Forelimb muscle (tissue), 1 donor: Measurements from ENCODE around the gene CANT1. TPM values are rescaled to one million over a fixed set of nuclear protein-coding genes. Genes with fewer than 3 reads are reported as not detected.
"Not testable (repeated sequence)": the region's sequence is repeated elsewhere in the genome, so short reads cannot be mapped to it uniquely, and the experiment has no call there.

Experiments used
- DNase-seq: peaks from one replicate; pipeline ENCODE4 v3.0.0-alpha.2; 2013; ENCODE audit warnings: low read depth
- polyA plus RNA-seq: library from polyadenylated mRNA; unstranded; fragments of 120-200 nt; gene quantifications from one replicate; pipeline ENCODE4 v1.2.1, GENCODE V29; 2013; ENCODE audit not compliant: insufficient read length

Gene CANT1
- polyA plus RNA-seq, 1 donor, result 25.6 TPM

DNA sequence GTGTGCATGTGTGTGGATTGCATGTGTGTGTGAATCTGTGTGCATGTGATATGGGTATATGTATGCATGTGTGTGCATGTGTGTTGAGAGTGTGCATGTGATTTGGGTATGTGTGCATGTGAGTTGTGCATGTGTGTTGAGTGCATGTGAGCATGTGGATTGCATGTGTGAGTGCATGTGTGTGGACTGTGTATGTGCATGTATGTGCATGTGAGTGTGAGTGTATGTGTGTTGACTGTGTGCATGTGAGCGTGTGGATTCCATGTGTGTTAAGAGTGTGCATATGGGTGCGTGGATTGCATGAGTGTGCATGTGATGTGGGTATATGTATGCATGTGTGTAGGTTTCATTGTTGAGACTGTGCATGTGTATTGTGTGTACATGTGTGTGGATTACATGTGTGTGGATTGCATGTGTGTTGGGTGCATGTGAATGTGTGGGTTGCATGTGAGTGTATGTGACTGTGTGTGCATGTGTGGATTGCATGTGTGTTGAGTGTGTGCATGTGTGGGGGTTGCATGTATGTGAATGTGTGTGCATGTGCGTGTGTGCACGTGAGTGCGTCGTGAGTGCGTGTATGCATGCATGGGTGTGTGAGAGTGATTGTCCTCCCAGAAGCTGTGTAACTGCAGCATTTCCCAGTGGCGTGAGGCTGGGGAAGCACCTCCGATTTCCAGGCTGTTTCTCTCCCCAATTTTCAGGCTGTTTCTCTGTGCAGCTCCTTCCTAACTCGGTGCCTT lies 33.8 kb upstream of the CANT1 start:
- no peak for DNase-seq

DNA sequence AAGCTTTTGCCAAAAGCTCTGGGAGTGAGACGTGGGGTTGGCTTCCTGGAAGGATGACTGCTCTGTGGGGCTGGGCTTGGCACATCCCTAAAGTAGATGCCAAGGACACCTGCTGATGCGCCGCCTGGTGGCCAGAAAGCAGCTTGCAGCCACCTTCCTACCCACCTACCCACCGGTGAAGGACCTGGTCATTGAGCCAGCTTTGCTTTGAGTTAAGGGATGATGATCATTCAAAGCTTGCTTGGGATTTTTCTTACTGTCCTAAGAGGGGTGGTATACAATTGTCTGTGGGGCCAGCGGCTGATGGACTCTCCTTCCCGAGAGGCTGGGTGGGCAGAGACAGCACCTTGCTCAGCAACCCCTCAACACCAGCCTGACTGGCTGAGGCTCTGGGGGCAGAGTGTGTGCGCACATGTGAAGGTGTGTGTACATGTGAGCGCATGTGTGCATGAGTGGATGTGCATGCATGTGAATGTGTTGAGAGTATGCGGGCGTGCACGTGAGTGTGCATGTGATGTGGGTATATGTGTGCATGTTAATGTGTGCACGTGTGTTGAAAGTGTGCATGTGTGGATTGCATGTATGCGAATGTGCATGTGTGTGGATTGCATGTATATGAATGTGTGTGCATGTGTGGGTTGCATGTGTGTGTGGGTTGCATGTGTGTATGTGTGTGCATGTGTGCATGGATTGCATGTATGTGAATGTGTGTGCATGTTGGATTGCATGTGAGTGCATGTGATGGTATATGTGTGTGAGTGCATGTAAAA lies 33.0 kb upstream of the CANT1 start:
- DNase-seq, result no peak

DNA sequence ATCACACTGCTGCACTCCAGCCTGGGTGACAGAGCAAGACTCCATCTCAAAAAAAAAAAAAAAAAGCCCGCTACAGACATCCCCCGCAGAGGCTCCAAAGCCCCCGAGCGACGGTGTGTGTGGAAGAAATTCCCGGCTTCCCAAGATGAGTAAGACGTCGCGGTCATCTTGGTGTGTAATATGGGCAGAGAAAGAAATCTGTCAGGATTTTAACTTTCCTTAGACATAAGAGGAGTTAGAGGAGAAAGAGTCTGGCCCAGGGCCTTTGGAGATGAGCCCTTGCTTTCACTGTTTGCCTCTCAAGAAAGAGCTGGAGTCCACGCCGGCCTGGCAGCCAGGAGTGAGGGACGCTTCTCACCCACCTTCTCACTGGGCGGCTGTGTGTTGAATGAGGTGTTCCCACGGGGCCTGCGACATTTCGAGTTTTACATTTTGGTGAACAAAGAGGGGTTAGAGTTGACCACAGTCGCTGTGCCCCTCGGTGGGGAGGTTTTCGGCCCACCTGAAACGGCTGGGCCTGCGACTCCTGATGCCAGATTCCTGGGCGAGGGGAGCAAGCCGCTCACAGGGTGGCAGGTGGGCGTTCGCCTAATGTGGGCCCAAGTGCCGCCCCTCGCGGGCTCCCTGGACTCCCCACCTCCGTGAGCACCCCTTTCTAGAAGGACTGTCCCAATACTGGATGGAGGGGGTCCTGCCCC lies 32.3 kb upstream of the CANT1 start:
- DNase-seq, result no peak

DNA sequence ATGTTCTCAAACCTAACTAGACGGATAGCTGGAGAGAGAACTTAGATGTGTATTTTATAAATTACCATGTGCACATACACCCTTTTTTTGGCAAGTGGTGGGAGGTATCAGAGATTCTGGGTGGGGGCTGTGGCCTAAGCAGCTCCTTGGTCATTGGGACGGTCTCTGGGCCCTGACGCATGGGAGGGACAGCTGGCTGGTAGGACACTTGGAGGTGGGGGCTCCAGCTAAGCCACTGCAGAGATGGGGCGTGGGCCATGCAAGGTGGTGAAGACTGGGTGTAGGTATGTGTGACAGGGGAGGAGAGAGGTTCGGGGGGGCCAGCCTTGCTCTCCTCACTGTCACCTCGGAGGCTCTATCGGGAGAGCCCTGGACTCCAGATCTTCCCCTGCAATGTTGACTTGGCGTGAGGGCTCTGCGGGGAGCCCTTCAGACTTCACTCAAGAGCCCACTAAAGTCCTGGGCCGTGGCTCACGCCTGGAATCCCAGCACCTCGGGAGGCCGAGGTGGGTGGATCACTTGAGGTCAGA lies 31.5 kb upstream of the CANT1 start:
- no peak for DNase-seq

DNA sequence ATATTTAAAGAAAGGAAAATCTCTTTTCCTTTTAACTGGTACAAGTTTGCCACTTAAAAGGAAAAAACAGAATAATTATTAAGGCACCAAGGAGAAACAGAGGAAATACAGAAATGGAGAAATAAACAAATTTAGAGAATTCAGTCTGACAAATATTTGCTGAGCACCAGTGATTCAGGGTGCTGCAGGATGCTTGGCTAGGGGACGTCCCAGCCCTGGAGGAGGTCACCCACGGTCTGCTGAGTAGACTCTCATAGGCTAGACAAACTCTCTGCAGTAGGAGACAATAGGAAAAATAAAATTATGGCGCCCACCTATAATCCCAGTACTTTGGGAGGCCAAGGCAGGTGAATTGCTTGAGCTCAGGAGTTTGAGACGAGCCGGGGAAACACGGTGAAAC lies 30.3 kb upstream of the CANT1 start:
- DNase-seq, result no peak

DNA sequence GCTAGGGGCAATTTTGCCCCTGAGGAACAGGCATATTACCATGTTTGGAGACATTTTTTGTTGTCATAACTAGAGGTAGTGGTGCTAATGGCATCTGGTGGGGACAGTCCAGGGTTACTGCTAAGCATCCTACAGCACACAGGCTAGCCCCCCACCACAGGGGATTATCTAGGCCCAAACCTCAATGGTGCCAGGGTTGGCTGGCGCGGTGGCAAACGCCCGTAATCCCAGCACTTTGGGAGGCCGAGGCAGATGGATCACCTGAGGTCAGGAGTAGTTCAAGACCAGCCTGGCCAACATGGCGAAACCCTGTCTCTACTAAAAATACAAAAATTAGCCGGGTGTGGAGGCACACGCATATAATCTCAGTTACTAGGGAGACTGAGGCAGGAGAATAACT lies 29.6 kb upstream of the CANT1 start:
- DNase-seq, result no peak

DNA sequence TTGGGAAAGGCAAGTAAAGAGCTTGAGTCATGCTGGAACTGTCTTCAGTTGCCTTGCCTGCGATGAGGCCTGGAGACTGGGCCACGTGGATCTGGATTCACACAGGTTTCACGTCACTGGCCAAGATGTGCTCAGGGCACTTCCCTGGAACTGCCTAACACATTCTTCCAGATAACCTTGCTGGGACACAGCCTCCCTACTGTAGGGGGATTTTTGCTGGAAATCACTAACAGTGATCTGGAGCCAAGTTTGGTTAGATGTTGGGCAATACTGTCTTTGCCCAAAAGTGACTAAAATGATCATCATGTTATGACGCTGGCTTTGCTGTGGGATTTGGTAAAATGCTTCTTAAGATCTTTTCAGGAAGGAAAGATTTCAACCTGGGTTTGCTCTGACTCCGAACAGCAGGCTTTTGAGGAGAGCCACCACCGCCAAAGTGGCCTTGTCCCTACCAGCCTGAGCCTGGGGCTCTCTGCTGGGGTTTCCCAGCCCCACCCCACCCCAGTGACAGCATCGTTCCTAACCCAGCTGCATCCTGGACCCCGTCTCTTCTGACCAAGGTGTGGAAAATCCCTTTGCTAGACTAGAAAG lies 29.1 kb upstream of the CANT1 start:
- no peak for DNase-seq

DNA sequence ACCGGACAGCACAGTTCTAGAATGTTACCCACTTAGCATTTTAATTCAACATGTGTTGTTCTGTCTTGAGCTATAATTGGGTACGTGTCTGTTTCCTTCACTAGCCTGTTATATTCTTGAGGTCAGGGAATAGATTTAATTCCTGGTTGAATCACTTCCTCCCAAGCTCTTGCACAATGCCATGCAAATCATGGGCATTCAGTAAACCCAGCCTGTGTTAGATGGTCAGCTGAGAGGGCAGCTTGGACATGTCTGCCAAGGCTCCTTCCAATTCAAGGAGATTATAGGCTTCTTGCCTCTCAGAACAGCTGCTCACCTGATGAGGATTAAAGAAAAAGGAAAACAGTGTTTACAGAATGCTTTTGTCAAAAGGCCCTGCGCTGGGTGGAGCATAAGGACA lies 27.0 kb upstream of the CANT1 start:
- no peak for DNase-seq

DNA sequence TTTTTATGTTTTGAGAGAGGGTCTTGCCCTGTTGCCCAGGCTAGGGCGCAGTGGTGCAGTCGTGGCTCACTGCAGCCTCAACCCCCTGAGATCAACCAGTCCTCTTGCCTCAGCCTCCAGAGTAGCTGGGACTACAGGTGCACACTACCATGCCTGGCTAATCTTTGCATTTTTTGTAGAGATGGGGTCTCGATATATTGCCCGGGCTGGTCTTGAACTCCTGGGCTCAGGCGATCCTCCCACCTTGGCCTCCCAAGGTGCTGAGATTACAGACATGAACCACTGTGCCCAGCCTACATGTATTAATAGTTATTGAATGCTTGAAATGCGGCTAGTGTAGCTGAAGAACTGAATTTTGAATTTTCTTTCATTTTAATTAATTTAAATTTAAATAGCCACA lies 26.6 kb upstream of the CANT1 start:
- DNase-seq, result no peak

DNA sequence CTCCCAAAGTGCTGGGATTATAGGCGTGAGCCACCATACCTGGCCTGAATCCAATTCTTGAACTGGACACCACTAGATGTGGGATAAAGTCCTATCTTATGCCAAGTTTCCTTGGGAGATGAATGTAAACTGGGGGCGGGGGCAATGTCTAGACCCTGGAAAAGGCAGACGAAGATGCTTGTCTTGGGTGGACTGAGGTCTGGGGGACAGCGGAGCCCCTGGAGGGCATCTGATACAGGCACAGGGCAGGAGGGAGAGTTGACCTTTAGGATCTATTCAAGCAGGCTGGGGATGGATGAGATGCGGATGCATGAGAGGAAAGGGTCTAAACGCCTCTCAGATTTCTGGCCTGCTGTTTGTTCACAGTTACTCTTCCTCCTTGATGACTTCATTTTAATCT lies 26.1 kb upstream of the CANT1 start:
- DNase-seq, result no peak

DNA sequence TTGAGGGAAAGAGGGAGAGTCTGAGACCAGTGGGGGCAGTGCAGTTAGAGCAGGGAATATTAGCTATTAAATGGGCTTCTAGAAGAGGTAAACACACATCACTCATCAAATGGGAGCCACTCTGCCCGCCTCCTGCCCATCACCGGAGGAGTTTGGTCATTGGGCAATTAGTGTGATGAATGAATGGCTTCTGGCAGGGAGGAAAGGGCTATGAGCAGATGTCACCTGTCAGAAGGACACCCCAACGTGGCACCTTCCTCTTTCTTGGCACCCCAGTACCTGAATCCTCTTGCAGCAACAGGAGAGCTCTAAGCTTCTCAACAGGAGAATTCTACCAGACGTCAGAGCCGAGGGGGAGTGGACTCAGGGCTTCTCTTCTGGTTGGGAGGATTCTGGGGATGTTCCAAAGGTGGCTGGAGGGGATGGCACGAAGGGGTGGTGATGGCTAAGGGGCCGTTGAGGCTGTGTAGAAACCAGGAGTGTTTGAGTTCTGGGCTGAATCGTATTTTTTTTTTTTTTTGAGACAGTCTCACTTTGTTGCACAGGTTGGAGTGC lies 25.4 kb upstream of the CANT1 start:
- DNase-seq, result no peak

DNA sequence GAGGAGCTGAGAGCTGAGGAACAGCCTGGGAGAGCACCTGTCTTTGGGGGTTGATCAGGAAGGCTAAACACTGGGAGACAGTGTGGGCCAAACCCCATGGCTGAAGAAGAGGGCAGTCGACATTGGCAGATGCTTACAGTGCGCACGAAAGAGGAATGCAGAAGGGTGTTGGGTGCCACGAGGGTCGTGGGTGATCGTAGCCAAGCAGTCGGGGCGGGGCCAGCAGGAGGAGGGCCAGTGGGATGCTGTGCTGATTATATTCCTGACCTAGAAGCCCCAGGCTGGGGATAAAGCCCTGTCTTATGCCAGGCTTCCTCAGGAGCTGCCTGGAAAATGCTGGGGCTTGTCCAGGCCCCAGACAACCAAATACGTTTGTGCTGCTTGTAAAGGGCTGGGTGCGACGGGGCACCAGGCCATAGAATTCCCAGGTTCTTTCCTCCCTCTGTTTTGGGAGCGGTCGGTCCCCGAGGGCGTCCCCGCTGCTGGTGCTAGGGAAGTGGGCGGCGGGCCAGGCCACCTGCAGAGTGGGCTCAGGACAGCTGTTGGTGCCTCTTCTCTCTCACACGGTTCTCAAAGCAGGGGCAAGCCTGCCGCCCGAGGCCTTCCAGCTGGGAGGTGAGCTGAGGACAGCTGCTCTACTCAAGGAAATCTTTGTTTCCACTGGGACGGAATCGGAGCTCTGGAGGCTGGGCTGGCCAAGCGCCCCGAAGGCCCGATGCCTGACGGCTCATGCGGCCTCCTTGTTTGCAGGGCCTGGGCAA lies 24.4 kb upstream of the CANT1 start:
- DNase-seq, result no peak

DNA sequence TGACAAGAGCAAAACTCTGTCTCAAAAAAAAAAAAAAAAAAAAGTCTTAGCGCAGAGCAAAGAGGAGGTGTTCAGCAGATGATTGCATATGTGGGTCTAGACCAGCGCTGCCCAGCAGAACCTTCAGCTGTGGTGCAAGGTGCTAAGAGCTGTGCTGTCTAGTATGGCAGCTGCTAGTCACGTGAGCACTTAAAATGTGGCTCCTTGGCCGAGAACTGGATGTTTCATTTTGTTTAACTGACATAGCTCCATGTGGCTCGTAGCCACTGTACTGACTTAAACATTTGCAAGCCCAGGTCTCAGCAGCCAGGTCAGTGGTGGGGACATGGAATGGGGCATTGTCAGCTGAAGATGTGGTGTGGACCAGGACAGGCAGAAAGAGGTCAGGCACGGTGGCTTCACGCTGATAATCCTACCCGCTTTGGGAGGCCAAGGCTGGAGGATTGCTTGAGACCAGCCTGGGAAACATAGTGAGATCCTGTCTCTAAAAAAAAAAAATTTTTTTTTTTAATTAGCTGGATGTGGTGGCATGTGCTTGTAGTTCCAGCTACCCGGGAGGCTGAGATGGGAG lies 23.6 kb upstream of the CANT1 start:
- no peak for DNase-seq

DNA sequence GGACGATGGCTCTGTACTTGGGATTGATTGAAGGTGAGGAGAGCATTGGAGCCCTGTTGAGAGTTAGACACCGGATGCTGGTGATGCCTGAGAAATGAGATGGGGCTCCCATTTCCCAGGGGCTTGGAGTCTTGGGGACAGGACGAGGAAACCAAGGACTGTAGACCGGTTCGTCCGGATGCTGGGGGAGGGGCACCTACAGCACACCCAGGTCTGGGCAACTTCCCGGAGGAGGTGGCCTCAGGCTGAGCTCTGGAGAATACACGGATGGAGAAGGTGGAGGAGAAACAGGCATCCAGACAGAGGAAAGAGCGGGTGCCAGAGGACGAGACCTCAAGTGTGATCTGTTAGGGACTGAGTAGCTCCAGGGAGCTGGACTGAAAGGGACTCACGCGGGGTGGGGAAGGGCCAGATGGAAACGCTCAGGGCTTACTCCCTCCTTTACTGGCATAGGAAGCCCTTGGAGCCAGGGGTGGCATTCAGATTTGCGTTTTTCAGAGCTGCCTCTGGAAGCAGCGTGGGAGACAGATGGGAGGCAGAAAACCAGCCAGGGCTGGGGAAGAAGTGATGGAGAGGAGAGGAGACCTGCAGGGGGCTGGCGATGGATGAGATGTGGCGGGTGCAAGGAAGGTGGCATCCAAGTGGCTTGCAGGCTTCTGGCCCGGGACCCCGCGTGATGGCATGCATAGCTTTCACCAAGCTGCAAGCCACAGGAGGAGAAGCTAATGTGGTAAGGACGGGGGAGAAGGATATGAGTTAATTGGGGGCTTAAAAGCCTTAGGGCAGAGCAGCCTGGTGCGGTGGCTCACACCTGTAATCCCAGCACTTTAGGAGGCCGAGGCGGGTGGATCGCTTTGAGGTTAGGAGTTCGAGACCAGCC lies 22.7 kb upstream of the CANT1 start:
- DNase-seq, result no peak

DNA sequence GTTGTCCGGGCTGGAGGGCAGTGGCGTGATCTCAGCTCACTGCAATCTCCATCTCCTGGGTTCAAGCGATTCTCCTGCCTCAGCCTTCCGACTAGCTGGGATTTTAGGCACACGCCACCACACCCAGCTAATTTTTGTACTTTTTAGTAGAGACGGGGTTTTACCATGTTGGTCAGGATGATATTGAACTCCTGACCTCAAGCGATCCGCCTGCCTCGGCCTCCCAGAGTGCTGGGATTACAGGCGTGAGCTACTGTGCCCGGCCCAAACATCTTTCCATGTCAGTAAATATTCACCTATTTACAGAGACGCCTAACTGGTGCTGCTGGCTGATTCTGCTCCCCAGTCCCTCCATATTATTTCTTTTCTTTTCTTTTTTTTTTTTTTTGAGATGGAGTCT lies 21.1 kb upstream of the CANT1 start:
- DNase-seq, result not testable (repeated sequence)

DNA sequence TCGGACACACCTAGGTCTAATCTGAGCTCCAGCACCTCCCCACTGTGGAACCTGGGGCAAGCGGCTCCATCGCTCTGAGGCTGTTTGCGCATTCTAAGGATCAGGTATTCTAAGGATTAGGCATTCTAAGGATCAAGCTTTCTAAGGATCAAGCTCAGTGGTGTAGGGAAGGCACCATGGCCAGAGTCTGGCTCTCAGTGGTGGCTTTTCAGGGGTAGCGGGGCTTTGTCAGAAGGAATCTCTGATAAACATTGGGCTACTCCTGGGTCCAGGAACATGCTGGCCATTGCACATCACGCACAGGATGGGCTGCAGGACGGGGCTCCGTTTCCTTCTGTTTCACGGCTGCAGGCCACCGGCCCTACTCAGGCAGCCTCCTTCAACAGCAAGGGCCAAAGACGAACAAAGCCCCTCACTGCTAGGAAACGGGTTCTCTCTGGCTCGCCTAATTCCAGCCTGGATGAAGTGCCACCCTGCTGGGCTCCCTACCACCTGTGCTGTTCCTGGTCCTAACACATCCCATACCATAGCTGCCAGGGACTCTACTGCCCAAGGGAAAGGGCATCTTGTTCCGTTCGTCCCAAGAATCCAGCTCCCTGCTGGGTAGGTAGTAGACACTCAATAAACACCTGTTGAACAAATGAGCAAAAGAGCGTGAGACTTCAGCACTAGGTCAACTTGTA lies 19.9 kb upstream of the CANT1 start:
- DNase-seq, result no peak

DNA sequence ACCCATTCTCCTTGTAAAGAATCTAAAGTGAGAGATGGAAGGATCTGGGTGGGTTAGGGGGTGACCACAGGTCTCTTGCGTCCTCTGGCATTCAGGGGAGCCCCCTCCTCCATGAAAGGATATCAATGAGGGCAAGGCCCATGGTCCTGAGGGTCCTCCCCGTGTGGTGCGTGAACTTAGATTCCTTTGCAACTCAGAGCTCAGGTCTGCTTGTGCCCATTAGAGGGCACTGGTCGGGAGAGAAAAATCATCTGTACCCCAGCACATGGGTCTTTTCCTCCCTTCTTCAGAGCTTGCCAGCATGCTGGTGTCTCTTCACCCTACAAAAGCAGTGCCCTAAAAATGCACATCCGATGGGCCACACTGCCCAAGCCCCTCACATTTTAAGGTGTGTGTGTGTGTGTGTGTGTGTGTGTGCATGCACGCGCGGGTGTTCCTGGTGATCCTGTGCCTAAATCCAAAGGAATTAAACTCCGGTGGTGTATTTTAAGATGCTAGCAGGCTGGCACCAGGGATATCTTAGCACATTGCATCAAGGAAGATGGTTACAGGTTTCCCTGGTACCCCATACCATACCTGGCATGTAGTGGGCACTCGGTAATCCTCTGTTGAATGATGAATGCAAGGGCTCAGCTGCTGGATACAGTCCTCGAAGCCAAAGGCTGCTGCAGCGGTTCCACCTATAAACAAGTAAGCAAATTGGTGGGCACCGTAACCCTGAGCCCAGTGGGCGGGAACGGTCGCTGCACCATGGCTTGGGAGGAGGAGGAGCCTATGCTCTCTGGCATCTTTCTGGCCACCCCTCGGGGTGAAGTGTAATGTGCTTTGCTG lies 19.1 kb upstream of the CANT1 start:
- no peak for DNase-seq

DNA sequence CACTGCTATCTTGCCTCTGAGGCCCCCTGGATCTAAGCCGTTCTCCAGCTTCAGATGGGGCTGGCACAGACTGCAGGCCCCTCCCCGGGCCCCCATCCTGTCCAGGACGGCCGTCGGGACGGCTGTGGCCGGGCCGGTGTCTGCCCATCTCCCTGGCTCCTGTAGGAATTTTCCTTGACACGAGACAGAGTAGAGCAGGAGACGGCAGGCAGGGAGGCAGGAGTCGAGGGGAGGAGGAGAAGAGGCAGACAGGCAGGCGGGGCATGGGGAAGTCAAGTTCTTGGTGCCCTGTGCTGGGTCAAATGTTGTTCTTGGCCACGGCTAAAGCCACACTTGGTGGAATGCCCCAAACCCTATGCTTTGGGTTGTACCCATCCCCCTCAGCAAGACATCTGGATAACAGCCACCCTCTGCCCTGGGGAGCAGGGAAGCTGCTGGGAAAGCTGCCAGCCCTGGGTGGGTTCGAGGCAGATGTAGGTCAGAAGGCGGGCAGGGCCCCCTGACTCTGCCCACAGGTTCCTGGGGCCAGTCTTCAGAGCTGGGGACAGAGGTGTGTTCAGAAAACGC lies 18.4 kb upstream of the CANT1 start:
- DNase-seq, result no peak
